Effector memory CD8-positive, alpha-beta T cell (primary cell): ENCODE data around the gene REPS1.
"Not testable (repeated sequence)": the region's sequence is repeated elsewhere in the genome, so short reads cannot be mapped to it uniquely, and the experiment has no call there.

Experiments used
- ATAC-seq: fragments of 150-1000 bp; cut with Tn5 transposase; replicated peaks from 2 replicates; pipeline ENCODE4 v1.10.0; 2021; ENCODE audit warnings: mild to moderate bottlenecking, moderate library complexity
- DNase-seq, 3 experiments: peaks; one replicate each; pipeline ENCODE4 v3.0.0; 2021
- H3K27ac Mint-ChIP-seq, 2 donors: one replicate each; pipeline ENCODE4 v1.8.0; 2022; ENCODE audit warnings: mild to moderate bottlenecking in 2 of 2, mixed read lengths in 2 of 2, moderate library complexity in 2 of 2
- H3K27me3 Mint-ChIP-seq, 2 donors: one replicate each; pipeline ENCODE4 v1.8.0; 2022; ENCODE audit warnings: mixed read lengths in 2 of 2
- H3K36me3 Mint-ChIP-seq: one replicate; pipeline ENCODE4 v1.8.0; 2022; ENCODE audit warnings: mild to moderate bottlenecking, moderate library complexity, mixed read lengths; ENCODE audit not compliant: insufficient read depth
- H3K4me1 Mint-ChIP-seq, 2 donors: one replicate each; pipeline ENCODE4 v1.8.0; 2022; ENCODE audit warnings: low read depth in 2 of 2, mixed read lengths in 2 of 2
- H3K4me3 Mint-ChIP-seq, 2 donors: one replicate each; pipeline ENCODE4 v1.8.0; 2022; ENCODE audit warnings: mild to moderate bottlenecking in 2 of 2, mixed read lengths in 2 of 2, moderate library complexity in 2 of 2
- H3K9me3 Mint-ChIP-seq, 2 donors: one replicate each; pipeline ENCODE4 v1.8.0; 2022; ENCODE audit warnings: mixed read lengths in 2 of 2

Gene REPS1

GRCh38 chr6:138957903-138958302 lies 30.1 kb downstream of the REPS1 start:
- Mint-ChIP-seq H3K27ac (peak overlapping the region; percentile 4 to 28), H3K27me3 (no peaks in the 10 kb centered on the region), H3K9me3 (no peaks in the 10 kb centered on the region), H3K4me3 (peak overlapping the region; percentile 7 to 36), H3K36me3 (no peaks in the 10 kb centered on the region), H3K4me1 (peaks cover 38 to 66% of the 10 kb centered on the region in 2 donors)
- ATAC-seq (peak; percentile 40), DNase-seq (no peak)

- no peaks in the 10 kb centered on the region for H3K36me3 Mint-ChIP-seq
- H3K4me1 Mint-ChIP-seq, result peaks cover 38 to 70% of the 10 kb centered on the region in 2 donors
- H3K9me3 Mint-ChIP-seq, result no peaks in the 10 kb centered on the region
- H3K27me3 Mint-ChIP-seq, result no peaks in the 10 kb centered on the region
- H3K27ac Mint-ChIP-seq, result peak overlapping the region; percentile 4 to 28
- no peak for ATAC-seq
- no peak for DNase-seq
- H3K4me3 Mint-ChIP-seq, result peak overlapping the region in 1 of 2 donors; percentile 36
These were observed 30.6 kb downstream of the REPS1 start for GRCh38 chr6:138957484-138957883.

DNA sequence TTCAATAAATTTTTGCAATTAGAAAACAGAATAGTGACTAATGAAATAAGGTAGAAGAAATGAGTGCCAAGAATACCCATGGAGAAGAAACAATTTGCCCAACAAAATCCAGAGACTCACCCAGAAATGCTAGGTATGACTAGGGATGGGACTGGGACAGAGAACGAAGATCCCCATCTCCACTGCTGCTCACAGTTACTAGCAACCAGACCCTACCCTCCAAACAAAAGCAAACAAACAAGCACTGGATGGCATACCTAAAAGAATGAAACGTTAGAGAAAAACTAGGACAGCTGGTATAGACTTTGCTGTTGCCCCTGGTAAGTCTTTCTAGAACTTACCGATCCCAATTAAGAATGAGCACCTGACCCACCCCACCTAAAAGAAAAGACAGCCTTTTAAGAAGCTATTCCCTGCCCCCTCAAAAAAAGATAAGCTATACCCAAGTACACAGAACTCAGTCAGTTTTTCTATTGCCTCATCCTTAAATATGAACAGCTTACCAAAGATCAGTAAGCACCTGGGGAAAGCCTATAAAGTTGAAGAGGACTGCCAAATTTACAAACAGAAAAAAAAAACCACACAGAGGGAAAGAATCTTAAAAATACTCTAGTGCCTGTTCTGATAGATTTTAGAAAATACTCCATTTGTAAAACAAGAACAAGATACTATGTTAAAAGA lies 31.7 kb downstream of the REPS1 start:
- Mint-ChIP-seq H3K9me3 (no peaks in the 10 kb centered on the region), H3K27me3 (no peaks in the 10 kb centered on the region), H3K4me3 (no peak overlapping the region), H3K27ac (peak overlapping the region; percentile 4 to 28), H3K36me3 (no peaks in the 10 kb centered on the region), H3K4me1 (peaks cover 40 to 74% of the 10 kb centered on the region in 2 donors)
- no peak for DNase-seq
- no peak for ATAC-seq

GRCh38 chr6:138955262-138955661 lies 32.8 kb downstream of the REPS1 start:
- ATAC-seq (no peak), DNase-seq (no peak)
- H3K9me3 Mint-ChIP-seq, result no peaks in the 10 kb centered on the region
- H3K36me3 Mint-ChIP-seq, result peaks cover 4% of the 10 kb centered on the region
- no peak overlapping the region for H3K4me3 Mint-ChIP-seq
- H3K27me3 Mint-ChIP-seq, result no peaks in the 10 kb centered on the region
- H3K4me1 Mint-ChIP-seq, result peaks cover 40 to 71% of the 10 kb centered on the region in 2 donors
- no peak overlapping the region for H3K27ac Mint-ChIP-seq

DNA sequence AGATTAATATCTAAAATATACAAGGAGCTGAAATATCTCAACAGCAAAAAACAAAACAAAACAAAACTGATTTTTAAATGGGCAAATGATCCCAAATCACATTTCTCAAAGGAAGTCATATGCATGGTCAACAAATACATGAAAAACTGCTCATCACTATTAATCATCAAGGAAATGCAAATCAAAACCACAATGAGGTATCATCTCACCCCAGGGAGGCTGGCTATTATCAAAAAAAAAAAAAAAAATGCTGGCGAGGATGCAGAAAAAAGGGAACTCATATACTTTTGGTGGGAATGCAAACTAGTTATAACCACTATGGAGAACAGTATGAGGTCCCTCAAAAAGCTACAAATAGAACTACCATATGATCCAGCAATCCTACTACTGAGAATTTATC lies 34.6 kb downstream of the REPS1 start:
- Mint-ChIP-seq H3K27ac (peak overlapping the region; percentile 42 to 79), H3K27me3 (no peaks in the 10 kb centered on the region), H3K4me3 (peak overlapping the region; percentile 33 to 40), H3K9me3 (no peaks in the 10 kb centered on the region), H3K36me3 (peaks cover 4% of the 10 kb centered on the region), H3K4me1 (peaks cover 39 to 71% of the 10 kb centered on the region in 2 donors)
- no peak for DNase-seq
- ATAC-seq, result no peak

GRCh38 chr6:138948546-138949179 lies 39.4 kb downstream of the REPS1 start:
- no peak for ATAC-seq
- DNase-seq, result no peak
- peak overlapping the region in 1 of 2 donors; percentile 71 for H3K27ac Mint-ChIP-seq
- H3K4me3 Mint-ChIP-seq, result no peak overlapping the region
- no peaks in the 10 kb centered on the region for H3K9me3 Mint-ChIP-seq
- no peaks in the 10 kb centered on the region for H3K27me3 Mint-ChIP-seq
- peaks cover 23% of the 10 kb centered on the region for H3K36me3 Mint-ChIP-seq
- H3K4me1 Mint-ChIP-seq, result peaks cover 26 to 48% of the 10 kb centered on the region in 2 donors

GRCh38 chr6:138948004-138948403 lies 40.0 kb downstream of the REPS1 start:
- Mint-ChIP-seq H3K4me1 (peaks cover 21 to 42% of the 10 kb centered on the region in 2 donors), H3K4me3 (no peak overlapping the region), H3K9me3 (no peaks in the 10 kb centered on the region), H3K36me3 (peaks cover 27% of the 10 kb centered on the region), H3K27ac (peak overlapping the region in 1 of 2 donors; percentile 63), H3K27me3 (no peaks in the 10 kb centered on the region)
- ATAC-seq (no peak), DNase-seq (no peak)

DNA sequence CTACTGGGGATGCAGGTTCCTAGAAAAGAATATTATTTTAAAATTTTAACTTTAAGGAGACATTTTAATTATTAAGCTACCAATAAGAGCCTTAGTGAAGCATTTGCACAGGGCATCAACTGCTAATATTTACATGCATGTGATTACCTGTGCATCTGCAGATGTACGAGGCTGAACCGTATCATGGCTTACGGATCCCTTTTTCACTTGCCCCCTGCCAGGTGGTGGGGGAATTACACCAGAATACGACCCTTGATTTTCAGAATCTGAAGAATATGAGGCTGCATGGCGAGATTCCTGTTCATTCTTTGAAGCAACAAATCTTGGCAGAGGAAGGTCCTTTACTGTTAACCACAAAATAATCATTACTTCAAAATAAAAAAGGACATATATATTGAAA lies 42.7 kb downstream of the REPS1 start:
- ATAC-seq (no peak), DNase-seq (no peak)
- Mint-ChIP-seq H3K4me3 (no peak overlapping the region), H3K36me3 (peaks cover 36% of the 10 kb centered on the region), H3K27ac (no peak overlapping the region), H3K4me1 (peaks cover 19 to 29% of the 10 kb centered on the region in 2 donors), H3K9me3 (no peaks in the 10 kb centered on the region), H3K27me3 (no peaks in the 10 kb centered on the region)

DNA sequence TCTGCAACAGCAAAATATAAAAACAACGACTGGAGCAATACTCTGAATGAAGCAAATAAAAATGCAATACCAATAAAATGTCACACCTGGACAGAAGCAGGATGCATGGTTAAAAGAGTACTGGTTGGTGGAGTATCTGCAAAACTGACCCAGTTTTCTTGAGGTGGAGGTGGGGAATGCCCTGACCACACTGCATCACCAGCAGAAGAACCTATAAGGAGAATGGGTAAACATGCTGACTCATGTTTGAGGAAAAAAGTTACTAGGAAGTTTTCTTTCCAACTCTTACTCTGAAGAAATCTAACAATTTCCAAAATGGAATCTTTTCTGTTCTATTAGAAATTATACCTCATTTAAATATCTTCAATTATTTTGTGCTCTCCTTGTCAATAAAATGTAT lies 43.6 kb downstream of the REPS1 start:
- Mint-ChIP-seq H3K36me3 (peaks cover 44% of the 10 kb centered on the region), H3K27ac (peak overlapping the region in 1 of 2 donors; percentile 29)
- peak; percentile 96 for ATAC-seq

DNA sequence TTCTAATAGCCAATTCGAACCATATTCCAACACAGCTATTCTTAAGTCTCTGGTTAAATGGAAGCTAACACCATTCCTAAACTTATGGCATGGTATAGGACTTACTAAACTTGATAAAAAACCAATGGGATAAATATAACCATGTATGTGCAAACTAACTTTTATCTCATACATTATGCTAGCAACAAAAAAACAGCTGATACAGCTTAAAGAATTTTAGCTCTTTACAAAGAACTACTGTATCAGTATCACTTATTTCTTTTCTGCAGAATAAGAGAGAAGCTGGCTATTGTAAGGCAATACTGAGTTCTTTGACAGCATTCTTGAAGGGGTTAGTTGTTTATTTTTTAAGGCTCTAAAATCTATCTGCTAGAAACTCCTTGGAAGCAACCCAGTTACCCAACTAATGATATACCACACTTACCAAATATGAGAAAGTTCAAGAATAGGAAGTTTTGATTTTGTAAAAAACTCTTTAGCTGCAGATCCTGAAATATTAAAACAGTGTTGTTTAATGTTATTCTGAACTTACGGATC lies 44.9 kb downstream of the REPS1 start:
- Mint-ChIP-seq H3K4me1 (peaks cover 13 to 17% of the 10 kb centered on the region in 2 donors), H3K4me3 (no peak overlapping the region), H3K27me3 (no peaks in the 10 kb centered on the region), H3K9me3 (no peaks in the 10 kb centered on the region), H3K27ac (peak overlapping the region in 1 of 2 donors; percentile 68), H3K36me3 (peaks cover 53% of the 10 kb centered on the region)
- no peak for ATAC-seq
- DNase-seq, result no peak

More for the DNA sequence above, 43.6 kb downstream of the REPS1 start:
- Mint-ChIP-seq H3K27me3 (no peaks in the 10 kb centered on the region), H3K9me3 (no peaks in the 10 kb centered on the region), H3K4me1 (peaks cover 19 to 26% of the 10 kb centered on the region in 2 donors), H3K4me3 (no peak overlapping the region)
- peak in 2 of 3 experiments; percentile 25 to 33 for DNase-seq

- H3K4me3 Mint-ChIP-seq, H3K9me3 Mint-ChIP-seq, ATAC-seq, H3K27me3 Mint-ChIP-seq, DNase-seq, H3K27ac Mint-ChIP-seq, H3K4me1 Mint-ChIP-seq: not testable (repeated sequence)
- peaks cover 30% of the 10 kb centered on the region for H3K36me3 Mint-ChIP-seq
These were observed 51.2 kb downstream of the REPS1 start for GRCh38 chr6:138936873-138937272.

DNA sequence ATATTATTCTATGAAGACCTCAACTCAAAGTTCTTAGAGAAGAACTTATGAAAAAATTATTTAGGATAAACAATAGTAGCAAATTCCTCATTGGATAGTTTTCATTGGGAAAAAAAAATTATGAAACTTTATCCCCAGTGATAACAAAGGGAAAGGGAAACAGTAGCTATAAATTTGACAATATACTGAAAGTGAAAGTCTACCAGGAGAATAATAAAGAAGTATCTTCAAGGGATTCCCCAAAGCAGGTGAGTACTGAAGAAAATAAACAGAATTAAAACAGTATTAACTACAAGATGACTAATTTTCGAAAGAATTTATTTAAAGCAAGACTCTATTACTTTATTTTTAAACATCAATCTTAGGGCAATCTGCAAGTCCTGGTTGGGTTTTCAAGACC lies 56.4 kb downstream of the REPS1 start:
- Mint-ChIP-seq H3K4me1 (peaks cover 2 to 3% of the 10 kb centered on the region in 2 donors), H3K9me3 (no peaks in the 10 kb centered on the region), H3K4me3 (no peak overlapping the region), H3K36me3 (peaks cover 11% of the 10 kb centered on the region), H3K27ac (peak overlapping the region in 1 of 2 donors; percentile 15), H3K27me3 (no peaks in the 10 kb centered on the region)
- ATAC-seq (no peak), DNase-seq (no peak)

- Mint-ChIP-seq H3K4me1 (no peaks in the 10 kb centered on the region), H3K36me3 (peaks cover 11% of the 10 kb centered on the region), H3K27ac (no peak overlapping the region), H3K4me3 (no peak overlapping the region), H3K27me3 (no peaks in the 10 kb centered on the region), H3K9me3 (no peaks in the 10 kb centered on the region)
- DNase-seq (no peak), ATAC-seq (no peak)
These were observed 61.5 kb downstream of the REPS1 start for GRCh38 chr6:138926579-138926978.

DNA sequence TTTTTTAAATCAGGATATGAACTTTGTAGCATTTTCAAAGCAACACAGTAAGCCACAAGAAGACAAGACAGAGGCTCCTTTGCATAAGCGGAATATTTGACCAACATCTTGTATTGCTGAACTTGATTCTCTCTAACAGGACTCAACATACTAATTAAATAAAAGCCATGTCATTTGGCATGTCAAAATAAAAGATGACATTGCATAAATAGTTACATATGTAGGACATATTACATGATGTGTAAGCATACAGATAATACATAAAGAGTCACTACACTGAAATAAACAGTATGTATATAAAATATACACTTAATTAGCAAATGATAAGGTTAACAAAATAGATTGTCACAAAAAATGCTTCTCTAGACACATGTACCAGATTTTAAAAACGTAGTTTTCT lies 62.2 kb downstream of the REPS1 start:
- Mint-ChIP-seq H3K4me1 (no peaks in the 10 kb centered on the region), H3K27ac (peak overlapping the region in 1 of 2 donors; percentile 70), H3K27me3 (no peaks in the 10 kb centered on the region), H3K36me3 (peaks cover 15% of the 10 kb centered on the region), H3K9me3 (no peaks in the 10 kb centered on the region), H3K4me3 (no peak overlapping the region)
- no peak for ATAC-seq
- no peak for DNase-seq
